NCI-H510A treated with DMSO at 0.1 percent for 48 hours (cell line): ENCODE results near the gene PDE4B.
"Not testable (repeated sequence)": the region's sequence is repeated elsewhere in the genome, so short reads cannot be mapped to it uniquely, and the experiment has no call there.

Experiments
- DNase-seq: peaks from one replicate; lab custom pipeline; 2025; lab: John Stamatoyannopoulos, UW

The PDE4B gene

DNA sequence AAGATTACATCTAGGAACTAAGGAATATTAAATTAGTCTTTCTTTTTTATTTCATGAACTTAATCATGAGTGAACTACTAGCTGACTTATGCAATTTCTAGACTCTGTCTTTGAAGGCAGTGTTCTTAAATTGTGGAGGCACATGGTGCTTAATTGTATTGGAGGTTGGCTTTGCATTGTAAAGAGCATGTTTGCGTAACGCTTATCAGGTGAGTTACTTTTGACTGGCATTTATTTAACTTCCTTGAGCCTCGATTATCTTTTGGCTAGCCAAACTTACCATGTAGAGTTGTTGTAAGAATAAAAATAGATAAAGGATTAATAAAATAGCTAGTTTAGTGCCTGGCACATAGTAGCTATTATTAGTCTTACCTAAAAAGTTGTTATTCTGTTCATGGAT is 262.4 kb downstream of the PDE4B start:
- DNase-seq: no peak

DNA sequence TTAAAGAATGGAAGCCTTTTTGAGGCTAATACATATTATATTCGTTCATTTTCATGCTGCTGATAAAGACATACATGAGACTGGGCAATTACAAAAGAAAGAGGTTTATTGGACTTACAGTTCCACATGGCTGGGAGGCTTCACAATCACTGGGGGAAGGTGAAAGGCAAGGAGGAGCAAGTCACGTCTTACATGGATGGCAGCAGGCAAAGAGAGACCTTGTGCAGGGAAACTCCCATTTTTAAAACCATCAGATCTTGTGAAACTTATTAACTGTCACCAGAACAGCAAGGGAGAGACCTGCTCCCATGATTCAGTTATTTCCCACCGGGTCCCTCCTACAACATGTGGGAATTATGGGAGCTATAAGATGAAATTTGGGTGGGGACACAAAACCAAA is 264.8 kb downstream of the PDE4B start:
- not testable (repeated sequence) for DNase-seq

DNA sequence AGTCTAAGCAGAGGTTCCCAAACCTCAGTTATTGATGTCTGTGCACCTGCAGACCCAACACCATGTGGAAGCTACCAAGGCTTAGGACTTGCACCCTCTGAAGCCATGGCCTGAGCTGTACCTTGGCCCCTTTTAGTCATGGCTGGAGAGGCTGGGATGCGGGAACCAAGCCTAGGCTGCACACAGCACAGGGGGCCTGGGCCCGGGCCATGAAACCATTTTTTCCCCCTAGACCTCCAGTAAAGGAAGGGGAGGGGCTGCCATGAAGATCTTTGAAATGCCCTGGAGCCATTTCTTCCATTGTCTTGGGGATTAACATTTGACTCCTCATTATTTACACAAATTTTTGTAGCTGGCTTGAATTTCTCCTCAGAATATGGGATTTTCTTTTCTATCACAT is 265.9 kb downstream of the PDE4B start:
- no peak for DNase-seq

DNA sequence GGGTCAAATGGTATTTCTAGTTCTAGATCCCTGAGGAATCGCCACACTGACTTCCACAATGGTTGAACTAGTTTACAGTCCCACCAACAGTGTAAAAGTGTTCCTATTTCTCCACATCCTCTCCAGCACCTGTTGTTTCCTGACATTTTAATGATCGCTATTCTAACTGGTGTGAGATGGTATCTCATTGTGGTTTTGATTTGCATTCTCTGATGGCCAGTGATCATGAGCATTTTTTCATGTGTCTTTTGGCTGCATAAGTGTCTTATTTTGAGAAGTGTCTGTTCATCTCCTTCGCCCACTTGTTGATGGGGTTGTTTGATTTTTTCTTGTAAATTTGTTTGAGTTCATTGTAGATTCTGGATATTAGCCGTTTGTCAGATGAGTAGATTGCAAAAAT is 274.5 kb downstream of the PDE4B start:
- not testable (repeated sequence) for DNase-seq

DNA sequence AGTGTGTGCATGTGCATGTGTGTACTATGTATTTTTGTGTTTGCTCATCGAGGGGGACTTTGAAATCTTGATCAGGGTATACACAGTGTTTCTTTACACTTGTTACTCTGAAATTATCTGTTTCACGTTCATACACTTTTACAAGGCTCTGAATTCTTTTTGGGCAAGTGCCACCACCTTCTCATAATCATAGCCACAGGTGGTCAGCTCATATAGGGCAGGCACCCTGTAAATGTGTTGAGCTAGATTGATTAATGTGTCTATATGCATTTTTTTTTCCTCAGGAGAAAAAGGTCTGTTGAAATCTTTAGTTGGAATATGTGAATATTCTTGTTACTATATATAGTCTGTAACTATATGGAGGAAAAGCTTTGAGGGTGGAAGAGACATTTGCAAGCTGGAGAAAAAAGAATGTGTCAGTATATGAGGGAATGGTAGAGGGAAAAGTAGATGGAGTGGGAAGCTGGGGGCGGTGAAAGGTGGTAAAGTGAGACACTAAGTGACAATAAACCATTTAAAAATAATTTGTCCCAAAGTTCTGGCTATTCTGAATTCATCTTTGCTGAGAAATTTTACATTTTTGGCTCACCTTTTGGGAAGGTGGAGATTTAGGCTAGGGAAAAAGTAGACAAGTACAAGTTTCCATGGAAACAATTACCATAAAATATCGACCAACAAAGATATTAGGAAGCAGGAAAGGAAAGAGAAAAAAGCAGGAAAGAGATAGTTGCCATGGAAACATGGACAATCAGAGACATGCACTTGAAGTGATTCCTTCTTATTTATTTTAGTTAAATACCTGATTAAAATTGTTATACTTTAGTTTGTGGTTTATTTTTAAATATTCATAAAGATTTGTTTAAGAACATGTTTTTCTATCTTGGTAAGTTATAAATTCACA is 277.5 kb downstream of the PDE4B start:
- no peak for DNase-seq

DNA sequence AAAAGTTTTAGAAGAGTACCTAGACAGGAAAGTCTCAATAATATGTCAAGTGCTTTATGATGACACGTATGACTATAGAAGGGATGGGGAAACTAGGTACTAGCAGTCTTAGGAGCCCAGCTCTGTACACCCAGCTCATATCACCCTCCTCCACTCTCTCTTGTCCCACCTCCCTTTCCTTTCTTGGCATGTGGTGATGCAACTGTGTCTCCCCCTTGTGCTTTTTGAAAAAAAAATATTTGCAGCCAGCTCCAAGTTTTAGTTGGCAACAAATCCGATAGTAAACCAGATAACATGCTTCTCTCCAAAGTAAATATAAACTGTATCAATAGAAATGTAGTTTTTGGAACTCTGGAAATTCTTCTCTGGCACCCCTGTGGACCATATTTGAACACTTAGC is 280.7 kb downstream of the PDE4B start:
- DNase-seq: no peak

DNA sequence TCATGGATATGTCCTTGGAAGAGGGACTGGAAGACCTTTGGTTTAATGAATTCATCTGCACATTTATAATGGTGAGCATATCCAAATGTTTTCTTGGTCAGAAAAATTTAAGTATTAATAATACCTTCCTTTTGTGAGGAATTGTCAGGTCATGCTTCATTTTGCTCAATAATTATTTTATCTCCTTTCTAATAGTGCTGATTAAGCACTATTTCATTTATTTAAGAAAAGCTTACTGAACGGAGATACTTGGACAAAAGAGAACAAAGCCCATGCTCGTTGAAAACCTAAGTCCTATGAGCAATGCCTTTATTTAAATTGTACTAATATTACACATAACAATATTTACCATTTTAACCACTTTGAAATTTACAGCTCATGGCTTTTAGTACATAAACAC is 281.5 kb downstream of the PDE4B start:
- DNase-seq: no peak

DNA sequence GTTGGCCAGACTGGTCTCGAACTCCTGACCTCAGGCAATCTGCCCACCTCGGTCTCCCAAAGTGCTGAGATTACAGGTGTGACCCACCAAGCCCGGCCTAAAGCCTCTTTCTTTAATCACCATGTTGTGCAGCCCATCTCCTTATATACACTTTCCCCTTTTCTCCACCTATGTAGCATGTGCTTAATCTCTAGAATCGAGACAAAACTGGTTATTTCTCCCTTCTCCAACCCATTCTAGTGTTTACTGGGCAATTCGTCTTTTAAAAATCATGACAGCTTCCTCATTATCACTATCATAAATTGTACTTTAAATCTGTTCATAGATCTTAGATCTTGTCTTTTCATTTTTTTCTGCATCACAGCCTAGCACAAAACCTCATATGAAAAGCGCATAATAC is 285.7 kb downstream of the PDE4B start:
- no peak for DNase-seq

DNA sequence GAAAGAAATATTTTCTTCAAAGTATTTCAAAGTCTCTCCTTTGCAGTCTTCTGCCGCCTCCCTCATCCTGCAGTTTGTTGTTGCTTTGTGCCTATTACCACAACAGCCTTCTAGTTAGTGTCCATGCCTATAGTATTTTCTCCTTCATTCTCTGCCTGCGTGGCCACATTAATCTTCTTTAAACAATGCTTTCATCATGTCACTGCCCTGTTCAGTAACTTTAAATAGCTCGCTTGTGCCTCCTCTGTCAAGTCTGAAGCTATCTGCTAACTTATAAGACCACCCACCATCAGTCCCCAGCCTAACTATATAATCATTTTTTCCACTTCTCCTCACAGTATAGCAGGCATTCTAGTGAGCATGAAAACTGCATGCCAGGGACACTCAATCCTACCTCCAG is 290.3 kb downstream of the PDE4B start:
- DNase-seq: no peak

DNA sequence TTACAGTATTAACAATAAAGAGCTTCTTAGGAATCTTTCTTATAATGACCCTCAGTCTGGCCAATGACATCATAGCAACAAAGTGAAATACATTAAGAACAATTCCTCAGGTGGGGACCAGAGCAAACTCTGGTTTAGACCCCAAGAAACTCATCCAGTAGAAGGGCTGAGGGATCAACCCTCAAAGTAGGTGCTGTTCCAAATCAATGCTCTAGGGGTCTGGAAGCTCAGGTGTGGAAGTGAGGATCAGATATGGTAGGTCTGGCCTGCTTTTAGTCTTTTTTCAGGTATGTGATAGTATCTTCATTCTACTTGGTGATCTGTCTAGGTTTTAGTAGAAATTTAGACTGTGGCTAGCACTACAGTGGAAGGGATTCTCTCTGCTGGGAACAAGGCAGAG is 291.7 kb downstream of the PDE4B start:
- DNase-seq: no peak

DNA sequence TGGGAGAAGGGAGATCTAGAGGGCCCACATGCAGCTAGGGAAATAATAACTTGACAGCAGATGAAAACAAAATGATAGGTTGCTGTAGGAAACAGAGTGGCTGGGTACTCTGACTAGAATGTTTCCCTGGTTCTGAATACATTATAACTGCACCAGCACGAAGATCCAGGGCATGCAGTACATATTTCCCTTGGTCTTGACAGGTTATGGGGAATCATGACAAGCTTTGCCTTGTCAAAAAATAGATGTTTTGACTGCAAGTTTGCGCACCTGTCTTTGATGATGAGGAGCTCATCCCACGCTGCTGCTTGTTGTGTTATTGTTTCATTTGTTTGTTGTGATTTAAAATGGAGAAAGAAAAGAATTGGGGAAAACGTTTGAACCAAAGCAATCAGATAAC is 292.9 kb downstream of the PDE4B start:
- DNase-seq: no peak

DNA sequence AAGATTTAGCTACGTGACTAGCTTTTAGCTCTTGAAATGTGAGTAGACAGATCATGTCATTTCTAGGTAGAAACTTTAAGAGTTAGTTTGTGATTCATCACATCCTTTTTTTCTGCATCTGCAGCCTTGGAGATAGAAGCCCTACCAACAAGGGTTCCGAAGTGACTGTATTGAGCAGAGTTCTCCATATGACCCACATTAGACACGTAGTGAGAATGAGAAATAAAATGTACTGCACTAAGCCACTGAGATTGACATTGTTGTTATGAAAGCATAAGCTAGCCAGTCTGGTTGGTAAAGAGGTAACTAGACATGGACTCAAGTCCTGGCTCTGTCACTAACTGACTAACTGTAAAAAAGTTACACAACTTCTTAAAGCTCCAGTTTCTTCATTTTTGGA is 296.1 kb downstream of the PDE4B start:
- DNase-seq: no peak

DNA sequence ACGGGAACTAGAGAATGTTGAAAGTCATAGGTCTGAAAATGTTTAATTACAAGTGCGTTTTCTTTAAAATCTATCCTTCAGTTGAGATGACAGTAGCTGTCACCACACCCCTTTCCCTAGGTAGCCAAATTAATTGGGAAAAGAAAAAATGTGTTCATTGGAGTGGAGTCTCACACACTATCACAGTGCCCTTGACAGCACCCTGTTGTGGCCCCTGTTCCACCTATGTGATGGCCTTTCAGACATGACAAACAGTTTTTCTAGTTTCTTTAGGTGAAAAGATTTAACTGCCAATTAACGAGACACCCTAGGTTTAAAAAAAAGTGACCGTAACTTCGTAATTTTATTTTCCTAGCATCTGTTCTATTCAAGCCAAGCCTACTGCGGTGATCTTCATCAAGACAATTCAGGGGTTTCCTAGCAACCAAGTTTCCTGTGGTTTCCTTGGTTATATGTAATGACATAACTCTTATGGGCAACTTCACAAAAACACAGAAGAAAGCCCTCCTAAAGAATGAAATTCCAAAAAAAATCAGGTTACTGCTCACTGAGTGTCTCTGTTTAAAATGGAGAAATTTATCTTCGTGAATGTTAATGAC is 298.3 kb downstream of the PDE4B start:
- no peak for DNase-seq

DNA sequence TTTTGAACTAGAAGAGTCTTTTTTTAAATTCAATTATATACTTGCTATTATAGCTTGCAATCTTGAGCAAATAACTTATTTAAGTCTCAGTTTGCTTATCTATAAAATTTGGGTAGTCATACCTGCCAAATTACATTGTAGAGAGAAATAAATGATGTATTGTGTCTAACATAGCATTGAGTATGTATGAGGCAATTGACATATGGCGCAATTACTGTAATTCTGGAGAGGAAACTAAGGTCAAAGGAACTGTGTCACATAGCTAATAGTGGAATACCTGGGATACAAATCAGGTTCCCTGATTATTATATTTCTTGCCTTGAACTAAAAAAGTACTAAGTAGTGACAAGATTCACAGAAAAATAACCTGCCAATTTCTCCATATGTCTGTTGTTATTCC is 302.5 kb downstream of the PDE4B start:
- no peak for DNase-seq

DNA sequence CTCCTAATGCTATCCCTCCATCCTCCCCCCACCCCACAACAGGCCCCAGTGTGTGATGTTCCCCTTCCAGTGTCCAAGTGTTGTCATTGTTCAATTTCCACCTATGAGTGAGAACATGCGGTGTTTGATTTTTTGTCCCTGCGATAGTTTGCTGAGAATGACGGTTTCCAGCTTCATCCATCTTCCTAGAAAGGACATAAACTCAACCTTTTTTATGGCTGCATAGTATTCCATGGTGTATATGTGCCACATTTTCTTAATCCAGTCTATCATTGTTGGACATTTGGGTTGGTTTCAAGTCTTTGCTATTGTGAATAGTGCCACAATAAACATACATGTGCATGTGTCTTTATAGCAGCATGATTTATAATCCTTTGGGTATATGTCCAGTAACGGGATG is 308.3 kb downstream of the PDE4B start:
- not testable (repeated sequence) for DNase-seq

DNA sequence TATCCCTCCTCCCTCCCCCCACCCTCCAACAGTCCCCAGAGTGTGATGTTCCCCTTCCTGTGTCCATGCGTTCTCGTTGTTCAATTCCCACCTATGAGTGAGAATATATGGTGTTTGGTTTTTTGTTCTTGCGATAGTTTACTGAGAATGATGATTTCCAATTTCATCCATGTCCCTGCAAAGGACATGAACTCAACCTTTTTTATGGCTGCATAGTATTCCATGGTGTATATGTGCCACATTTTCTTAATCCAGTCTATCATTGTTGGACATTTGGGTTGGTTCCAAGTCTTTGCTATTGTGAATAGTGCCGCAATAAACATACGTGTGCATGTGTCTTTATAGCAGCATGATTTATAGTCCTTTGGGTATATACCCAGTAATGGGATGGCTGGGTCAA is 311.4 kb downstream of the PDE4B start:
- DNase-seq: not testable (repeated sequence)

DNA sequence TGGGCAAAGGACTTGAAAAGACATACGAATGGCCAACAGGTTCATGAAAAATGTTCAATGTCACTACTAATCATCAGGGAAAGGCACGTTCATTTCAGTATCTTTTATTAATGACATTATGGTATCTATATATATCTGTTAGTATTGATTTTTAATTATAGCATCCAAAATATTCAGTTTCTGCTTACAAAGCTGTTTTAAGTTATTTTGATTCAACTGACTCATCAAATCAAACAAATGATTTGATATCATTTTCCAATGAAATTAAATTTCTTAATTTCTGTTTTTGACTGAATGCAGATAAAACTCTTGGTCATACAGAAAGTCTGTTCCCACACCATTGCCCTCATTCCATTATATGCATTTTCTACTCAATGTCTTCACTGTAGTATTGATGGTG is 315.9 kb downstream of the PDE4B start:
- no peak for DNase-seq

DNA sequence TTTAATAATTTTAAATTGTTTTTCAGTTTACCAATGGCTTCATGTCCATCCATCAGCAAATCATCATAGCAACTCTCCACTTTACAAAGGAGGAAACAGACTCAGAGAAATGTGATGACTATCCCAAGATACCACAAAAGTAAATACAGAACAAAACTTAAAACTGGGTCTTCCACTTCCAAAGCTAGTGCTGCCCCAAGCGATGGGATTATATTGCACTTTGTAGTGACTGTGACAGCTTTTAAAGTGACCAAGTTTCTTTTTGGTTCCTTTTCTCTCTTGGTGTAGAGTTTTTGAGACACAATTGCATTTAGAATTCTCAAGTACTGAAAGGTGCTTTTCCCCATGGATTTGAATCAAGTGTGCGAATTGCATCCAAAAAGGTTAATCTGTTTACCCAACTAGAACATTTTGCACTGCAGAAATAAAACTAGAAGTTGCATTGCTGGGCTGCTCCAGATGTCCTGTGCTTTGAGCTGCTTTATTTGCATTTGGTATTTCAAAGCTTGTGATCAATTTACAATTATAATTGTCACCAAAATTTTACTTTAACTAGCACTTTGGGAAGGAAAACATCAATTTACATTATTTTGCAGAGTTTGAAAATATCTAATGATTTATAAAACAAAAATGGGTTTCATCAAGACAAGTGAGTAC is 320.2 kb downstream of the PDE4B start:
- DNase-seq: no peak

DNA sequence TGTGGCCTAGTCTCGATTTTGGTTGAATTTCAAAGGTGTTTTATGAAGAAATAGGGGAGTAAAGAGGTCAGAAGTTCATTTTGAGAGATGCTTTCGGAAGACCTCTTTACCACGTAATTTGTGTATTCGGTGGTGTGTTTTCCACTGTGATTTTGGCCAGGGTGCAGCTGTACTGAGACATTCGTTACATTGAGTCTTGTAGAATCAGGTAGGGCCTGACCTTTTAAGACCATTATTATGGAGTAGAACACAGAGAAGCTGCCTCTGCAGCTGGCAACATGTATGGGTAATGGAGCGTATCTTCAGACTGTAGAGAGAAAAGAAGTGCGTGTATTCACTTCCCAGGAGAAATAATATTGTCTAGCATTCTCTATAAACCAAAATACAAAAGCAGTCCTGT is 326.5 kb downstream of the PDE4B start:
- DNase-seq: peak; percentile 23

DNA sequence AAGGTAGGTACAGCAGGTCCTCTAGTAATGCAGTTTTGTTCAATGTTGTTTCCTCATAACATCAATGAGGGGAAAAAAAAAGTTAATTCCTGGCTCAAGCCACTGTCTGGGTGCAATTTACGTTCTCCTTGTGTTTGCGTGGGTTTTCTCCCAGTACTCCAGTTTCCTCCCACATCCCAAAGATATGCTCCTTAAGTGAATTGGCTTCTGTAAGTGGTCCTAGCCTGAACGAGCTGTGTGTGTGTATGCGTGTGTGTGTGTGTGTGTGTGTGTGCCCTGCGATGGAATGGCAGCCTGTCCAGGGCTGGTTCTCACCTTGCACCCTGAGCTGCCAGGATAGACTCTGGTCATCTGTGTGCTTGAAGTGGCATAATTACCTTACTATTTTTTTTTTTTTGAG is 332.0 kb downstream of the PDE4B start:
- DNase-seq: no peak

DNA sequence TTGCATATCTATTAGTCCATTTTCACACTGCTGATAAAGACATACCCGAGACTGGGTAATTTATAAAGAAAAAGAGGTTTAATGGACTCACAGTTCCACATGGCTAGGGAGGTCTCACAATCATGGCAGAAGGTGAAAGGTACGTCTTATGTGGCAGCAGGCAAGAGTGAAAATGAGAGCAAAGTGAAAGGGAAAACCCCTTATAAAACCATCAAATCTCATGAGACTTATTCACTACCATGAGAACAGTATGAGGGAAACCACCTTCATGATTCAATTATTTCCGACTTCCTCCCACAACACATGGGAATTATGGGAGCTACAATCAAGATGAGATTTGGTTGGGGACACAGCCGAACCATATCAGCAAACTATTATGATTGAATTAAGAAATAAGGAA is 335.9 kb downstream of the PDE4B start:
- not testable (repeated sequence) for DNase-seq

DNA sequence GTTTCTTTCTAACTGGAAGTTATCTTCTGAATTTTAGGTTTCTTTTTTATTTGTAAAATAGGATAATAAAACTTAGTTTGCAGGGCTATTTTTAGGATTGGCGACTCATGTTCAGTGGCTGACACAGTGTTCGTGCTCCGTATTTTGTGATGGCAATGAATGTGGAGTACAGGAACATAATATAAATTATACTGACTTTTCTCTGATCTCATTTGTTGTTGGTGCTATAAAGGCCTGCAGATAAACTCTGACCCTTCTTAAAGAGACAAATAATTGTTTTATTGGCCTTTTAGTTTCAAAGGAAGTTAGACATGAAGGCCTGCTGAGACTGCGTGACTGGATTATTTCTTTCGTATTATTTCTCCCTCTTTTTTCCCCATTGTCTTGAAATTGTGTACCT is 339.6 kb downstream of the PDE4B start:
- DNase-seq: no peak

DNA sequence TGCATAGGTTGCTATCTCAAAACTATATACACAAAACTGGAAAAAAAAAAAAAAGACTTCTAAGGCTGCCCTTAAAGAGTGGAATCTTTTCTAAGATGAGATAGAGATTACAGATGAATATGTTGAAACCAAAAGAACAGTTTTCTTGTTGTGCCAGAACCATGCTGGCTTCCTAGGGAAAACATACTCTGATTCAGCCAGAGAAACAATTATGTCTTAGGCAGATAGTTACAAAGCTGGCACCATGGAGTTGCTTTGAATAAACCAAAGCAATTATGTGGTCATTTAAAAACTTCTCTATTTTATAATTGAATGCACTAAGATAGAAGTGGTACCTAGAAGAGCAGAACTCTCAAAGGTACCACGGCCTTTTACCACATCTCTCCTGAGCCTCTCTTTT is 341.3 kb downstream of the PDE4B start:
- DNase-seq: no peak
